Stimulated activated CD4-positive, alpha-beta T cell treated with anti-CD3 and anti-CD28 coated beads, TNF-alpha, amount 100 ng/mL, for 4 hours (primary cell): ENCODE data around the gene HP1BP3.
"Not testable (repeated sequence)": the region's sequence is repeated elsewhere in the genome, so short reads cannot be mapped to it uniquely, and the experiment has no call there.

Source experiments
- DNase-seq, 3 experiments: peaks; one replicate each; pipeline ENCODE4 v3.0.0-alpha.2; 2020; ENCODE audit warnings: low read depth in 3 of 3

Gene HP1BP3, protein sequence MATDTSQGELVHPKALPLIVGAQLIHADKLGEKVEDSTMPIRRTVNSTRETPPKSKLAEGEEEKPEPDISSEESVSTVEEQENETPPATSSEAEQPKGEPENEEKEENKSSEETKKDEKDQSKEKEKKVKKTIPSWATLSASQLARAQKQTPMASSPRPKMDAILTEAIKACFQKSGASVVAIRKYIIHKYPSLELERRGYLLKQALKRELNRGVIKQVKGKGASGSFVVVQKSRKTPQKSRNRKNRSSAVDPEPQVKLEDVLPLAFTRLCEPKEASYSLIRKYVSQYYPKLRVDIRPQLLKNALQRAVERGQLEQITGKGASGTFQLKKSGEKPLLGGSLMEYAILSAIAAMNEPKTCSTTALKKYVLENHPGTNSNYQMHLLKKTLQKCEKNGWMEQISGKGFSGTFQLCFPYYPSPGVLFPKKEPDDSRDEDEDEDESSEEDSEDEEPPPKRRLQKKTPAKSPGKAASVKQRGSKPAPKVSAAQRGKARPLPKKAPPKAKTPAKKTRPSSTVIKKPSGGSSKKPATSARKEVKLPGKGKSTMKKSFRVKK

DNA sequence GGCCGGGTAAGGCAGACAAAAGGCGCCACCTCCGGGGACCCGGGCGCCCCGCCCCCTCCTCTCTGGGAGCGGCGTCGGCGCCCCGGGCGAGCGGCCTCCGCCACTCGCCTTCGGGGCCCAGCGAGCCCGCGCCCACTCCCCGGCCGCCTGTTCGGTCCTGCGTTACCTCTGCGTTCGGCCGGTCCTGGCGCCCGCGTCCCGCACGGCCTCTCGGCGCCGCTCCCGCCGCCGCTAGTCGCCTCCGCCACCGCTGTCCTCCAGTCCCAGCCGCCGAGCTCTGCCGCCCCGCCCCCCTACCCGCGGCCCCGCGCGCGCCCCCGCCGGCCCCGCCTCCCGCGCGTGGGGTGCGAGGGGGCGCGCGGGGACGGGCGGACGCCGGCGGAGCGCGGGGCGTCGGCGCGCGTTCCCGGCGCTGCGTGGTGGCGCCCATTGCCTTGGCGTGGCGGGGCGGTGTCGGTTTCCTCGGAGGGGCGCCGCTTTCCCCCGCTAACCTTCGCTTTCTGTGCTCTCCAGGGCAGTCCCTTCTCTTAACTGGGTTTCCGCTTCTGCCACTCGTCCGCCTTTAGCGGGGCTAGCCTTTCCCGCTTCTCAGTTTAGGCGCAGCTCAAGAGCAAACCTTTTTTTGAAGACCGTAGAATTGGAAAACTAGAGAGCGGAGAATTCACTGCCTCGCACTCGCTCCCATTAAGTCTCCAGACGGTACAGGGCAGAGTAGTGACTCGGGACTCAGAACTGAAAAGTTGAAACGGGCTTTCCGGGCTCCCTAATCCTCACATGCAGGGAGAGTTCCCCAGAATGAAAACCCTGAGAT, at the start of gene HP1BP3:
Gene HP1BP3 (minus strand): TSS at position 279 of the 811 bp plus-strand sequence. CDS start 6,867 bp downstream, outside the sequence.
- DNase-seq, result peak; percentile 77 to 78 (median 78)

DNA sequence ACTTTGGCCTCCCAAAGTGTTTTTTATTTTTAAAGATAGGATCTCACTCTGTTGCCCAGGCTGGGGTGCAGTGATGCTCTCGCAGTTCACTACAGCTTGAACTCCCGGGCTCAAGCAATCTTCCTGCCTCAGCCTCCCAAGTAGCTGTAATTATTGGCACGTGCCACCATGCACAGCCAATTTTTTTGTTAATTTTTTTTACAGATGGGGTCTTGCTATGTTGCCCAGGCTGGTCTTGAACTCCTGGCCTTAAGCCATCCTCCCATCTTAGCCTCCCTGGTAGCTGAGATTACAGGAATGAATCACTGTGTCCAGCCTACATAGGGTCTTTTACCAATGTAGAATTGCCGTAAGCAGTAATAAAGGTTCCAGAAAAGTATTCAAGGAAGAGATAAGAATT, 49.1 kb upstream of the HP1BP3 start:
- no peak for DNase-seq

DNA sequence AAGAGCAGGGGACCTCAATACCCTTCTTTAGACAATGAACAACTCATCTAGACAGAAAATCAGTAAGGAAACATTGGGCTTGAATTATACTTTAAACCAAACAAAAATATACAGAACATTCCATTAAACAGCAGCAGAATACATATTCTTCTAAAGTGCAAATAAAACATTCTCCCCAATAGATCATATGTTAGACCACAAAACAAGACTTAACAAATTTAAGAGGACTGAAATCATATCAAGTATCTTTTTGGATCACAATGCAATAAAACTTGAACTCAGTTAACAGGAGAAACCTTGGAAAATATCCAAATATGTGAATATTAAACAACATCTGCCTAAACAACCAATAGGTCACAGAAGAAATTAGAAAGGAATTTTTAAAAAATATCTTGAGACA, 47.7 kb upstream of the HP1BP3 start:
- no peak for DNase-seq

DNA sequence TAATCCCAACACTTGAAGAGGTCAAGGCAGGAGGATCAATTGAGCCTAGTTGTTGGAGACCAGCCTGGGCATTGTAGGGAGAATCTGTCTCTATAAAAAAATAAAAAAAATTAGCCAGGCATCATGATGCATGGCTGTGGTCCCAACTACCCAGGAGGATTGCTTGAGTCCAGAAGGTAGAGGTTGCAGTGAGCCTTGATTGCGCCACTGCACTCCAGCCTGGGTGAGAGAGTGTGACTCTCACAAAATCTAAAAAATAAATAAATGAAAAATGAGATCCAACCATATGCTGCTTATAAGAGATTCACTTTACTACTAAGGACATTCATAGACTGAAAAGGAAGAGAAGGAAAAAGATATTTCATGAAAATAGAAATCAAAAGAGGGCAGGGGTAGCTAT, 47.1 kb upstream of the HP1BP3 start:
- DNase-seq, result no peak

DNA sequence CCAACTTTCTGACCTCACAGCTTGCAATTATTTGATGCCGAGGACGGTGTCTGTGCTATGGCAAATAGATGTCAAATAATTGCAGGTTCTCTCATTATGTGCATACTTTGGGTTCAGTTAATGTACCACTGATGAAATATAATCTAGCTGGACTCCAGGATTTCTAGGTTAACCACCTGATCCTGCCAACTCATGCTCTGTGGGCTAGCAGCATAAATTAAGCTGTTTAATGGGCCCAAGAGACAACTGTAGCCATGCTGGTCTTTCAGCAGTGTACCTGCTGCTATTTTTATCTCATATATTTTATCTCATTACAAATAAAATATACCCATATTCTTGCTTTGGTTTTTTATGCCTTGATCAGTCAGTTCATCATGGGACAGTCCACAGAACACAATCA, 43.3 kb upstream of the HP1BP3 start:
- no peak for DNase-seq

DNA sequence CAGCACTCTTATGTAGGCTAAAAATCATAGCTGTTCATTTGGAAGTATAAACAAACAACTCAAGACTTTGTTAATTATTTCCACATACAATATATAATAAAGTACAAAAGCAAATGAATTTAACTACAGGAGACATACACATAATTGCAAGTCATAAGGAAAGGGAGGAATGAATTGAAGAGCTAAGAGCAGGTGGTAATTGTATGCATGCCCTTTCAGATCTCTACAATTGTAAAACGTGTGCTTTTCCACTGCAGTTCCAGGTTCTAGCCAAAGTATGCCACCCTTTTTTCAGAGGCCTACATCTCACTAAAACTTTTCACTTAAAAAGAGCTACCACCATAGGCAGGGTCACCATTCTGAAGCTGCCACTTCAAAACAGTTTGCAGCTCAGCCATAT, 42.8 kb upstream of the HP1BP3 start:
- DNase-seq, result no peak

DNA sequence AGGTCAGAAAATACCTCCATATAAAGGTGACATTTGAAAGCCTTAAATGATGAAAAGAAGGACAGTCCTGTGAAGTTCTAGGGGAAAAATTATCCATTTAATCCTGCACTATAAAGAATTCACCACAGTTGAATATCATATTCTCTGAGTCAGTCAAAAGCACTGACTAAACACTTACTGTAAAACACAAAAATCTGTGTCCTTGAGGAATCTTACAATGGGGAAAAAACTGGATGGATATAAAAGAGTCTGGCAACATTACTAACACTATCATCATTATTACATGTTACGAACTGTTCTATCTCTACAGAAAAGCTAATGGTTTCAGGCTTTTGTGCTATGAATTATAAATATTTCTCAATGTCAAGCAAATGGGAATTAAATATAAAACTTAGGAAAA, 42.4 kb upstream of the HP1BP3 start:
- no peak for DNase-seq

DNA sequence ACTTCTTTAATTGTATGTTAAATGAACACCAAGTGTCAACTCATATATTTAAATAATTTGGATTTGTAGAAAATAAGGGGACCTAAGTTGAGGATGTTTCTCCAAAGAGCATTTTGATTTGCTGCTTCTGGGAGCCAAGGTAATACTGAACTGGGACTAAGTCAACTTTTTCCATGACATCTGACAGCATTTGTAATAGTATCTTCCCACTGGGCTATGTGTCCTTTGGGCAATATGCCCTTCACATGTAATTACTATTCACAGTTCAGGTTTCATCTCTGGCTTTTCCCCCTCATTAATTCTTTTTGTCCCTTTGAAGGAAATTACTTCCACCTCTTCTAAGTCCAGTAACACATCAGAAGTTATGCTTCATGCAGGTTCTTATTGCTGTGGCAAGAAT, 36.7 kb upstream of the HP1BP3 start:
- no peak for DNase-seq

DNA sequence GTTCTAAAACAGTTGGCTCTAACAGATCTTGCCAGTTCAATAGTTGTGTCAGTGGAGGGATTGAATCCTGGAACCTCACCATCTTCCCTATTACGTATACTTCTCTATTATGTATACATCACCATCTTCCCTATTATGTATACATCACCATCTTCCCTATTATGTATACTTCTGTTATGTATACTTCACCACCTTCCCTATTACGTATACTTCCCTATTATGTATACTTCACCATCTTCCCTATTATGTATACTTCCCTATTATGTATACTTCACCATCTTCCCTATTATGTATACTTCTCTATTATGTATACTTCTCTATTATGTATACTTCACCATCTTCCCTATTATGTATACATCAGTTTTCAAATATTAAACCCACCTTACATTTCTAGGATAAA, 34.4 kb upstream of the HP1BP3 start:
- no peak for DNase-seq

DNA sequence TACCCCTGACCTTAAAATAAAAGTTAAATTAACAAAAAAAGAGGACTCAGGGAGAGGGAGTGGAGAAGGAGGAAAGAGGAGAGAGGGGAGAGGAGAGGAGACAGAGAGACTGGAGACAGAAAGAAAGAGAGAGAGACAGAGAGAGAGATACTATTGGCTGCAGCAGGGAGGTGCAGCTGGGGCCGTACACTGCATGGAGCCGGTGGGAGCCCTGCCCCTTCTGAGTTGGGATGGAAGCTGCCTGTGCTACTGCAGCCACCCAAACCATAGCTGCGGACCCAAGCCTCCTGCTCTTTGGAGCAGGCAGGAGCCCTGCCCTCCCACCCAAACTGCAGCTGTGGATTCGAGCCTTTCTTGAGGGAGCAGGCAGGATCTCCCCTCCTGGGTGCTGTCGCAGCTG, 32.7 kb upstream of the HP1BP3 start:
- no peak for DNase-seq

DNA sequence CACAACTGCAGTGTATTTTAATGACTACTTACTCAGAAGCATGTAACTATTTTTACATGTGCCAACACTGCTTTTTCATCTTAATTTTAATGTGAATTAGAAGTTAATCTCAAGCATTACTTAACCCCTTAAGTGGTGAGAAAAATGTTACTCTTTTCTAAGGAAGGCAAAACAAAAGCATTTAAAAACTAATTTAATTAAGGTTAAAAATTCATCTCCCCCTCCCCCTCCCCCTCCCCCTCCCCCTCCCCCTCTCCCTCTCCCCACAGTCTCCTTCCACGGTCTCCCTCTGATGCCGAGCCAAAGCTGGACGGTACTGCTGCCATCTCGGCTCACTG, 27.4 kb upstream of the HP1BP3 start:
- no peak for DNase-seq

DNA sequence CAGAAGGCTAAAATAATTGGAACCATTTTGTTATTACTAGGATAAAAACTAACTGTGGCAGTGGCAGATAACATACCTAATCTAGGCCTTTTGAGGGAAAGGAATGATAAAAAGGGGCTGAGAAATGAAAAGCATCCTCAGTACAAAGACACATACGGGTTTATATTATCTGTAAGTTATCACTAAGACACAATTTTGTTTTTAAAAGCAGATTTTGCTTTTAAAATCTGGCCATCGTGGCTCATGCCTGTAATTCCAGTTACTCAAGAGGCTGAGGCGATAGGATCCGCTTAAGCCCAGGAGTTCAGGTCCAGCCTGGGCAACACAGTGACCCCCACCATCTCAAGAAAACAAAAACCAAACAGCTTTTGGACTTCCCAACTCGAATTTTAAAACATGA, 24.8 kb upstream of the HP1BP3 start:
- DNase-seq, result no peak

DNA sequence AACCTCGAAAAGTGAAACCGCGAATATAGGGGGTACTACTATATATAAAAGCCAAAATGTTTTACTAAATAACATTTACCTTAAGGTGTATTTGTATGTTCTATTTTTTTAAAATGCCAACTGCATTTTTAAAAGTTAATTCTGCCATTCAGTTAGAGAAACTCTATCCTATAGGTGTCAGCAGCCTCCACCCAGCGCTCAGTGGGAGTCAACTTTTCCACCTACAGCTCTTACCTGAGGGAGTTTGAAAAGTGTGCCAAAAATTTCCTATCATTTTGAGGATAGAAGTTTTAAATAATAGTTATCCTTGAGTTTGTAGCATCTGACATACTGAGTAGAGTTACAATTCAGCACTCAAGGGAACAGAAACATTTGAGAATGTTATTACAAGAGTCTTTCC, 6.1 kb upstream of the HP1BP3 start:
- DNase-seq, result no peak

DNA sequence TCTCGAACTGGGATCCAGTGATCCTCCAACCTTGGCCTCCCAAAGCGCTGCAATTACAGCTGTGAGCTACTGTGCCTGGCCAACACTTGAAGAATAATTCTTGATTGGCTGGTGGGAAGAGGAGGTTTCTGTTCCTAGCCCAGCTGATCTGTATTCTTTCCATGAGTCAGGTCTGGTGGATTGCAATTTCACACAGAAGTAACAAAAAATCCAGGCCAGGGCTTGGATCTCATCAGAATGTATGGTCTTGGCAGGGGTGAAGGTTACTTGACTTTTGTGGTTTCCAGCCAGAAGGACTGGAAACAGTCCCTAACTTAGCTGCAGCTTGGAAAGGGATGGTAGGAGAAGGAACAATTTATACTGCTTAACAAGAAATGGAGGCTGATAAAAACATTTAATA, 5.1 kb upstream of the HP1BP3 start:
- no peak for DNase-seq

DNA sequence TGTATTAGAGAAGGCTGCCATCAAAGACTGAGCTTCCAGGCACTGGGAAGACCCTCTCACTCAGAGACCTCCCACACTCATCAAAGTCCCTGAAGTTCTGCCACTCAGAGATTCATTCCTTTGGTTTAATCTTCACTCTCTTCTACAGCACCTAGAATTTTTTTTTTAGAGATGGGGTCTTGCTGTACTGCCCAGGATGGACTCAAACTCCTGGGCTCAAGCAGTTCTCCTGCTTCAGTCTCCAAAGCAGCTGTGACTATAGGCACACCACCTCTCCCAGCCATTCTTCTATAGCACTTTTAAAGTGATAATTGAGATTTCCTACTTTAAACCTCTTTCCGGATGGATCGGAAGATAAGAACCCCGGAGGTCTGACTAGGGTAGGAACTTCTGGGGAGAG, 3.7 kb upstream of the HP1BP3 start:
- no peak for DNase-seq

DNA sequence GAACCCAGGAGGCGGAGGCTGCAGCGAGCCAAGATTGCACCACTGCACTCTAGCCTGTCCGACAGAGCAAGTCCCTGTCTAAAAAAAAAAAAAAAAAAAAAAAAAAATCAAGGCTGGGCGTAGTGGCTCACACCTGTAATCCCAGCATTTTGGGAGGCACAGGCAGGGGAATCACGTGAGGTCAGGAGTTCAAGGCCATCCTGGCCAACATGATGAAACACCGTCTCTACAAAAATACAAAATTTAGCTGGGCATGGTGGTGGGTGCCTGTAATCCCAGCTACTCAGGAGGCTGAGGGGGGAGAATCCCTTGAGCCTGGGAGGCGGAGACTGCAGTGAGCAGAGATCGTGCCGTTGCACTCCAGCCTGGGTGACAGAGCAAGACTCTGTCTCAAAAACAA, 2.5 kb upstream of the HP1BP3 start:
- not testable (repeated sequence) for DNase-seq

DNA sequence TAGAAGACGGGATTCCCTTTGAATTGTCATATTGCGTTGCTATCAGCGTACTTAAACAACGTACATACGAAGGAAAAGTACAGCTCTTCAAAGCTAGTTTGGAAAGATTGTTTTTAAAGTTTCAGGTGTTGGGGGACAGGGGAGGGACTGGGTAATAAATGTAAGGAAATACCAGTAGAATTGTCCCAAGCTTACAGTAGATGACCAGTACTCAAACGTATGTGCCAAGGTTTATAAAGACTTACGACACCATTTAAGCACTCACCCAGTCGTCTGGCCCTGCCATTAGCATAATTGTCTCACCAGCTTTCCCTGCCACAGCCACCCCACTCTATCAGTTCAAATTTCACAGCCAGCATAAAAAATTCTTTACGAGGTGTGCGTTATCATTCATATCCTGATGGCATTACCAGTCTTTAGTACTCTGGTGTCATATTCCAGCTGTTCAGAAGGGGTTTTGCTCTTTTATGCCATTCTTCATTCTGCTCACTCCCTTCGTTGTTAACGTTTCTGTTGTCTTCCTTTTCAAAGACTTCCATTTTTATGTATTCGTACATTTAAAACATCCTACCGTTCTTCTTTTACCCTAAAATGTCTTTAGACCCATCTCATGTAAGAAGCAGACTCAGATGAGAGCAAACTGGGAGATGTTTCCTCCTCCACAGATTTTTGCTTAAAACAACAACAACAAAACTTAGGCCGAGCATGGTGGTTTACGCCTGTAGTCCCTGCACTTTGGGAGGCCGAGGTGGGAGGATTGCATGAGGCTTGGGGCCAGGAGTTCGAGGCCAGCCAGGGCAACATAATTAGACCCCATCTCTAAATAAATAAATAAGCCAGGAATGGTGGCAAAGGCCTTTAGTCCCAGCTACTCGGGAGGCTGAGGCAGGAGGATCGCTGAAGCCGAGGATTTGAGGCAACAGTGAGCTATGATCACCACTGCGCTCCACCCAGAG, 1.0 kb upstream of the HP1BP3 start:
- DNase-seq, result no peak

DNA sequence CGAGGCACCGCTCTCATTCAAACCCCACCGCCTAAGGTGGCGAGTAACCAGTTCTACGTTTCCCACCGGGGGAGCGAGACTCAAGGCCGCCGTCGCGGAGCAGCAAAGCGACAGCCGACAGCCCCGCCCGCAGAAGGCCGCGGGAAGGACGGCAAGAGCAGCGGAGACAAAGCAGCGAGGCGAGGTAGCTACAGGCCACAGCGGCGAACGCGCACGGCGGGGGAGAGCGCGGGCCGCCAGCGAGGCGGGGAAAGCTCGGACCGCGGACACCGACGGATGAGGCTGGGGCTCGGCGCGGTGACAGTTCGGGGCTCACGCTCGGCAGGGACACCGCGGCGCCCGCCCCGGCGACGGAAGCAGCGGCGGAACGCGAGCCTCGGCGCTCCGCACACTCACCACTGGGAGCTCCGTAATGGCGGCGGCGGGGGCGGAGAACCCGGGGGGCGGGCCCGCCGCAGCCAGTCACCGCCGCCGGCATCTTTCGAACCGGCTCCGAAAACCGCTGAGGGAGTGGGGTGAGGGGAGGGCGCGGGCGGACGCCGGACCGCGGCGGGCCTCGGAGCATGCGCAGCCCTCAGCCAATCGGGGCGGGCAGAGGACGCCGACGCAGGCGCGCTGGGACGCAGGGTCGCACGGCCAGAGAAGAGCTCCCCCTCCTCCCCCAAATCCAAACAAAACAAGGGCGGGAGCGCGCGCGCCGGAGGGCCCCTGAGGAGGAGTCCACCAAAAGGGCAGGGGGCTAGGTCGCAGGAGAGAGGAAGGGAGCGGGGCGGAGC, 666 bp downstream of the HP1BP3 start:
- peak; percentile 94 for DNase-seq

DNA sequence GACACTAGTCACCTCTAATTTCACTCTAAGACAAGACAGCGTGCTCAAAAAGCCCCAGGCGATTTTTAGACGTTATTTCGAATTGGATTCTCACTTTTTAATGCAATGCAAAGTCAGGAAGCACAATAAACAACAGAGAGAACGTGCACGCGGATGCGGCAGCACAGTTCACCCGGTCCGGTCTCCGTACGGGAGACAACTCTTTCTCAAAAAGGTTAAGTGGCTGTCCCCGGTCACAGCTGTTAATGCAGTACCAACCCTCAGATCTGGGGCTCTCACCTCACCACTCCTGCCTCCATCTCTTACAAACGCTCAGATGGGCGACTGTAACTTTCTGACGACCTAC, 1.2 kb downstream of the HP1BP3 start:
- peak in 1 of 3 experiments; percentile 2 for DNase-seq

DNA sequence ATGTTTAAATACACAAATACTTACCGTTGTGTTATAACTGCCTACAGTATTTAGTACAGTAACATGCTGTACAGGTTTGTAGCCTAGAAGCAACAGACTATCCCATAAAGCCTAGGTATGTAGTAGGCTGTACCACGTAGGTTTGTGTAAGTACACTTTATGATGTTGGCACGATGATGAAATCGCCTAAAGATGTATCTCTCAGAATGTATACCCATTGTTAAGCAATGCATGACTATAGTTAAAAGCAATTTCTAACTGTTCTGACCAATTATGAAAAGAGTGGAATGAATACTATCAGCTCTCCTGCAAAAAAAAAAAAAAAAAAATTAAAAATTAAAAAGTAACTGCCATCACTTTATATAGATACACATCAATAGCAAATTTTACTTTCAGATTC, 11.4 kb downstream of the HP1BP3 start:
- DNase-seq, result no peak

DNA sequence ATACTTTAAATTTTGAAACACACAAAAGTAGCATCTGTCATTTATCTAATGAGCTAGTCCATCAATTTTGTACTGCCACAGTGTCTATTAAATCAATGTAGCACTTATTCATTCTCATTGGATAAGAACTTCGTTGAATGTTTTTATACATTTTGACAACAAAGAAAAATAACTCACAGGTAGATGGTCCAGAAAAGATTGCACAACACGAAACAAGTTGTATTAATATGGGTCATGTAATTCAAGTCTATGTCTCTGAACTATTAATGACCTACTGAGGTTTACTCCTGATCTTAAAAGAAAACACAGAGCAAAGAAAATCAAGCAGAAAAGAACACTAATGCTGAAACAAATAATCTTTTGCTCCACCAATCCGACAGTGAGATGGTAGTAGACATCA, 15.3 kb downstream of the HP1BP3 start:
- no peak for DNase-seq
